HG03565 (cell line): ENCODE data around the gene TYMP.
A peak's percentile ranks its signal among the peaks of the same experiment; 100 is the strongest.

ENCODE experiments used
- ATAC-seq: cut with Tn5 transposase; IDR thresholded peaks from one replicate; pipeline ENCODE4 v1.9.1; 2021; ENCODE audit warnings: mild to moderate bottlenecking, moderate library complexity; ENCODE audit not compliant: unreplicated experiment

Gene TYMP

GRCh38 chr22:50563413-50564160, 33.8 kb upstream of the TYMP start:
- ATAC-seq = no peak

DNA sequence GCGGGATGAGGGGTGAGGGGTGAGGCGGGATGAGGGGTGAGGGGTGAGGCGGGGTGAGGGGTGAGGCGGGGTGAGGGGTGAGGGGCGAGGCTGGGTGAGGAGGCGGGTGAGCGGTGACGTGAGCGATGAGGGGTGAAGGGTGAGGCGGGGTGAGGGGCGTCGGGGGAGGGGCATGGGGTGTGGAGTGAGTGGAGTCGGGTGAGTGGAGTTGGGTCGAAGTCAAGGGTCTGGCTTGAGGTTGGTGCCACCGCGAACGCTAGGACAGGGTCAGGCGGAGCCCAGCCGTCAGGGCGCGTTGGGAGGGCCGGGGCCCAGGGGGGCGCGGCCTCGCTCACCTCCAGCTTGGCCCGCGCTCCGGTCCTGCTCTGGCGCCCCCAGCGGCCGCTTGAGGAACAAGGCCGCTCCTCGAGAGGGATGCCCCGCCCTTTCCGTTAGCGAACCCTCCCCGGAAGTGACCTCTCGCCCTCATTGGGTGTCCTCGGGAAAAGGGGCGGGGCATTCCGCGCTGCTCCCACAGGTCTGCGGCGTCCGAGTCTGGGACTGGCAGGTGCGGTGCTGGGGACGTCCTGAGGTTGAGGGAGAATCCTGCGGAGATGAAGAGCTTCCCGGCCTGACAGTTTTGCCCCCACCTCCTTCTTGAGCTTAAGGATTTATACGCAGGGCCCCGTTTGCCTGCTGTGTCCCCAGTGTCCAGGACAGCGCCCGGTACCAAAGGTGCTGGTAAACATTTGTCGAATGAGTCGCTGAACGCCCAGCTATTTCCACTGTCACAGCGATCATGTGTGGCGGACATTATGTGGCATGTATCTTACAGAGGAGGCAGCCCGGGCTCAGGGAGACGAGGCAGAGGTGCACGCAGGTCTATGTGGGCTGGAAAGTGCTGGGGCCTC, 33.0 kb upstream of the TYMP start, which contains the start of gene SYCE3:
TSS of gene SYCE3 (minus strand) at position 397 of the 890 bp plus-strand sequence. CDS start 6,514 bp downstream, outside the sequence.
- ATAC-seq = peak; percentile 81

DNA sequence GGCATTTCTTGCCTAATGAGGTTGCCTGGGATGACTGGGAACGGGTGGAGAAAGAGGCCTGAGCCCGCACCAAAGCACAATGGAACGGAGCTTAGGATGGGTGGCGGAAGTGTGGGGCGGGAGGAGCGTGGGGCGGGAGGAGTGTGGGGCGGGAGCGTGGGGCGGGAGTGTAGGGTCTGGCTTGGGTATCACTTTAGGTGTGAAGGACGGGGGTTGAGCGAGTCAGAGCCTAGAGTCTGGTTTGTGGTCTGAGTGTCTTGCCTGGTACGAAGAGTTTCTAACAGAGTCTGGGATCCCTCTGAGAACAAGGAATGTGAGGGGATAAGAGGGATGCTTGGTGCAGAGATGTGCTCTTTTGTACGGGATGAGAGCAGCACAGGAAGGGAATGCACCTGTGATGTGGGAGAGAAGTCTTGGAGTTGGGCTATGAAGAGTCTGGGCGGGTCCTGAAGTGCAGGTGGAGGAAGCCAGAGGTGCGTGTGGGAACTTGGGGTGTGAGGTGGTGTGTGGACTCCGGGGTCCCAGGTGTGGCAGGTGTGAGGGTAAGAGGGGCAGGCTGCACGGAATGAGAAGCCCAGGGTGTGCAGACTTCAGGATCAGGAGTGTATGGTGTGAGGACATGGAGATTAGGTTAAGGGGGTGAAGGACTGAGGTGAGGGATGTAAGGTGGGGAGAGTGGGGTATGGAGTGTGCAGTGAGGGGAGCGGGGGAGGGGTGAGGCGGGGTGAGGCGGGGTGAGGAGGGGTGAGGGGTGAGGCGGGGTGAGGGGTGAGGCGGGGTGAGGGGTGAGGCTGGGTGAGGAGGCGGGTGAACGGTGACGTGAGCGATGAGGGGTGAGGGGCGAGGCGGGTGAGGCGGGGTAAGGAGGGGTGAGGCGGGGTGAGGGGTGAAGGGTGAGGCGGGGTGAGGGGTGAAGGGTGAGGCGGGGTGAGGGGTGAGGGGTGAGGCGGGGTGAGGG, 31.9 kb upstream of the TYMP start:
- no peak for ATAC-seq

DNA sequence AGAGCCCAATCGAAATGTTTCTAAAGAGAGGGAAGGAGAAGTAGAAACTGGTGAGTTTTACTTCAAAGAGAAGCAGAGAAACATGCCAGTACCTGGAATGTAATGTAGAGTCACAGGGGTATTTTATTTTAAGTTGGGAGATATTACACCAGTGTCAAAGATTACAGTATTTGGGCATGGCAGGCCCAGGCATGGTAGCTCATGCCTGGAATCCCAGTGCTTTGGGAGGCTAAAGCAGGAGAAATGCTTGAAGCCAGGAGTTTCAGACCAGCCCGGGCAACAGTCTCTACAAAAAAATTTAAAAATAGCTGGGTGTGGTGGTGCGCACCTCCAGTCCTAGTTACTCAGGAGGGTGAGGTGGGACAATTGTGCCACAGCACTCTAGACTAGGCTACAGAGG, 30.2 kb upstream of the TYMP start:
- no peak for ATAC-seq

DNA sequence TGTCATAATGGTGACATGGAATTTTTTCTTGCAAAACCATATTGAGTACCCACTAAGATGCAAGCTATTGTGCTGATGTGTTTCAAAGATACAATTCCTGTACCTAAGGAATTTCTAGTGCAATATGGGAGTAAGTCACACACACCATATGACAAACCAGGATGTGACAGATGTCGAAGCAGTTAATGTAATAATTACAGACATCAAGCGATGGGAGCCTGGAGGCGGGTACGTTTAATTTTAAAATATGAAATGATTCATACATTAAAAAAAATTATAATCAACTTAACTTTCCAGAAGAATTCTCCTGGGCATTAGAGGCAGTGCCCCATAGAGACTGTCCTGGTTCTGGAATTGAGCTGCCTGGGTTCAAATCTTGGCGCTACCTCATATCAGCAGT, 26.9 kb upstream of the TYMP start:
- no peak for ATAC-seq

DNA sequence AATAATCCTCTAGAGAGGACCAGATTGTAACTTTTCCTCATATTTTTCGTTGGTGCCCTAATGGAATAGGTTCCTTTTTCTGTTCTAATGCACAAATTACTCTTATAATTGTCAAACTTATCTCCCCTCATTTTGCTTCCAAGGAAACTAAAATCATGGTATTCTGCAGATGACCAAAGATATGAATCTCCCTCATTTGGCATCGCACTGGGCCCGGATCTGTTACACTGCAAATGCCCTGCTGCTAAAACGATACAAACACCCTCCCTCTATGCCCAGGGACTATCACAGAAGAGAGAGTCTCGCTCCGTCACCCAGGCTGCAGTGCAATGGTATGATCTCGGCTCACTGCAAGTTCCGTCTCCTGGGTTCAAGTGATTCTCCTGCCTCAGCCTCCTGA, 23.5 kb upstream of the TYMP start:
- ATAC-seq = no peak

DNA sequence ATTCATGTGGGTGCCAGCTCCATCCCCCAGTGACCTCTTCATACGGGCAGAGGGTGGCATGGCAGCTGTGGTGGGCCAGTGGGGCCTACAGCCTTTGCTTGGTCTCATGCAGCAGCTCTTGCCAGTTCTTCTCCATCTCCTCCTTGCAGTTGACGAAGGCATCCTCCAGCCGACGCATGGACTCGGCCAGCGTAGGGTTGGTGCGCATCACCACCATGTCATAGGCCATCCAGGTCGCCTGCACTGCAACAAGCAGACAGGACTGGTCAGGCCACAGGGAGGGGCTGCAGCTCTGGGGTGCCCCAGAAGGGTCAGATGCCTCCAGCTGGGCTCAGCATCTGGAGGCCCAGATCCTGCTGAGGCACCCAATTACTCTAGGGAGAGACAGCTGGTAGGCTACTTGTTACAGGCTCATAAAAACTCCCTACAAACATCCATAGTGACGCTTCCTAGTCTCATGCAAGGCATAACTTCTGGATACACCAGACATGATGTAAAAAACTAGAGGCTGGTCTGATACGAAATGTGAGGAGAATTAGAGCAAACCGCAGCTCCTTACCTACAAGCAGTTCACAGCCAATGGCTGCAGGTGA, 21.4 kb upstream of the TYMP start:
- no peak for ATAC-seq

DNA sequence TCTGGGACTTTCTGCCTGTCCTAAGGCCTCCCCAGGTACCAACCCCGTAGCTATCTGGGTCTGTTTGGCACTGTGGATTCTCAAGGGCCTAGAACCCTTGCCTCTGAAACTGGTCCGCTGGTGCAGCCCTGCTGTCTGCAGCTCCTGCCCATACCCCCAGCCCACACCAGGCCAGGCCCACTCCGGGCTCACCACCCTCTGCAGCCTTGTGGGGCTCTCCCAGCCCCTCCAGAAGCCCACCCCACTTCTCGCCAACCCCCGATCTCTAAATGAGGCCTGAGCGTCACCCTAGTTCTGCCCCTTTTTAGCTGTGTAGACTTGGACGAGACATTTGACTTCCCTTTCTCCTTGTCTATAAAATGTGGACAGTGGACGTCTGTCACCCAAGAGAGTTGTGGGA, 20.6 kb upstream of the TYMP start:
- ATAC-seq = no peak

DNA sequence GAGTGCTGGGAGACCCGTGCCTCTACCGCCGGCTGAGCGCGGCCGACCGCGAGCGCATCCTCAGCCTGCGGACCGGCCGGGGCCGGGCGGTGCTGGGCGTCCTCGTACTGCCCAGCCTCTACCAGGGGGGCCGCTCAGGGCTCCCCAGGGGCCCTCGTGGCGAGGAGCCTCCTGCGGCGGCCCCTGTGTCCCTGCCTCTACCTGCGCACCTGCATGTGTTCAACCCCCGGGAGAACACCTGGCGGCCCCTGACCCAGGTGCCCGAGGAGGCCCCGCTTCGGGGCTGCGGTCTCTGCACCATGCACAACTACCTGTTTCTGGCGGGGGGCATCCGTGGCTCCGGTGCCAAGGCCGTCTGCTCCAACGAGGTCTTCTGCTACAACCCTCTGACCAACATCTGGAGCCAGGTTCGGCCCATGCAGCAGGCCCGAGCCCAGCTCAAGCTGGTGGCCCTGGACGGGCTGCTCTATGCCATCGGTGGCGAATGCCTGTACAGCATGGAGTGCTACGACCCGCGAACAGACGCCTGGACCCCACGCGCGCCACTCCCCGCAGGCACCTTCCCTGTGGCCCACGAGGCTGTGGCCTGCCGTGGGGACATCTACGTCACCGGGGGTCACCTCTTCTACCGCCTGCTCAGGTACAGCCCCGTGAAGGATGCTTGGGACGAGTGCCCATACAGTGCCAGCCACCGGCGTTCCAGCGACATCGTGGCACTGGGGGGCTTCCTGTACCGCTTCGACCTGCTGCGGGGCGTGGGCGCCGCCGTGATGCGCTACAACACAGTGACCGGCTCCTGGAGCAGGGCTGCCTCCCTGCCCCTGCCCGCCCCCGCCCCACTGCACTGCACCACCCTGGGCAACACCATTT, 19.3 kb upstream of the TYMP start:
- no peak for ATAC-seq

GRCh38 chr22:50548040-50548920, 18.5 kb upstream of the TYMP start:
- ATAC-seq = no peak

DNA sequence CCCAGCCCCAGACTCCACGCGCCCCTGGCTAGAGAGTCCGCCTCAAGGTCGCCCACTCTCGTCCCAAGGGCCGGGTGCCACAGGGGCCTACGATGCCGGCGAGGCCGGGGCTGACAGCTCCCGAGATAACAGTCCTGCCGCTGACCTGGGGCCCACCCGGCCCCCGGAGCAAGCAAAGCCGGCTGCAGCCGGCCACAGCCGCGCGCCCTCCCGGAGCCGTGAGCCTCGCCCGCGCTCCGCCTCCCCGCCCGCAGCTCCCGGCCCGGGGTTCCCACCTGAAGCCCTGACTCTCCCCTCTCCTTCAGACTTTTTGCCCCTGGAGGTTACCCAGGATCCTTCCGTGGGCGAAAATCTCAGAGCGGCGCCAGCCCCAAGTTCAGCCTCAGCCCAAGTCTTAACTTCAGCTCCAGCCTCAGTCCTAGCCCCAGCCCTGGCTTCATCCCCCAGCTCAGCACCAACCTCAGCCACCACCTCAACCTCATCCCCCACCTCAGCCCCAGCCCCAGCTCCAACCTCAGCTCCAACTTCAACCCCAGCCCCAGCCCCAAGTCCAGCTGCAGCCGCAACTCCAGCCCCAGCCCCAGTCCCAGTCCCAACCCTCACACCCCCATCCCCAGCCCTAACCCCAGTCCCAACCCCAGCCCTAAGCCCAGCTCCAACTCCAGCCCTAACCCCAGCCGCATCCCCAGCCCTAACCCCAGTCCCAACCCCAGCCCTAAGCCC, 17.6 kb upstream of the TYMP start:
- ATAC-seq = no peak

DNA sequence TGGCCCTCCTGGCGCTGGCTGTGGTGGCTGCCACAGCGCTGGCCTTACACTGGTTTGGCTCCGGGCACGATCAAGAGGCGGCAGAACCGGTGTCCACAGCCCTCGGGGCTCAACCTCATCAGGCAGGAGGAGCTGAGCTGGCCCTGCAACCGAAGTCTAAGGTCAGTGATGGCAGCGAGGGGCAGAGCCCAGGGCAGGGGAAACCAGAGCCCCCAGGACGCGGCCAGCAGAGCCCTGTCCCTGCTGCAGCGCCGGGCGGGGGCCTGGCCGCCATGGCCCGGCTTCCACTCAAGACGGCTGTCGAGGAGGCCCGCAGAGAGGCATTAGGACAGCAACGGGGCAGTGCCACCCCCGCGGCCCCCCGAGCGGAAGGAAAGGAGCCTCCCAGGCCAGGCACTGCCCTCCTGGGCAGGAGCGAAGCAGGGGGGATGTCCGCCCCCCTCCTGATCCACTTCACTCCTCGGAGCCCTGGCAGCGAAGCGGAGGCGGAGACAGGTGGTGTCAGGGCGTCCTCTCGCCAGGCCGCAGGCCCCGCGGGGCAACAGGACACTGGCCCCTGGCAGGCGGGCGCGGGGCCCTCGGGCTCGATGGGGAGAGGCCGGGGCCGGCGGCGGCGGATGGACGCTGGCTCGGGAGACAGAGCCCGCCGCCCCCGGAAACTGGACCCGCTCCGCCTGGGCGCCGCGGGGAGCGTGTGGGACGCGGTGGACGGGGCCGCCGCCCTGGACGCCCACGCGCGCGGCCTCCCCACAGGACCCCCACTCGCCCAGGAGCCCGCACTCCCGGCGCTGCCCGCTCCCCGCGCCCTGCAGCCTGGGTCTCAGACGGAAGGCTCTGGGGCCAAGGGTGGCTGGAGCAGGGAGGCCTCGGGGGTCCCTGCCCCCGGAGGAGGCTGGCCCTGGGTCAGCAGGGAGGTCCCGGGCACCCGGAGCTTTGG, 16.8 kb upstream of the TYMP start:
- no peak for ATAC-seq

DNA sequence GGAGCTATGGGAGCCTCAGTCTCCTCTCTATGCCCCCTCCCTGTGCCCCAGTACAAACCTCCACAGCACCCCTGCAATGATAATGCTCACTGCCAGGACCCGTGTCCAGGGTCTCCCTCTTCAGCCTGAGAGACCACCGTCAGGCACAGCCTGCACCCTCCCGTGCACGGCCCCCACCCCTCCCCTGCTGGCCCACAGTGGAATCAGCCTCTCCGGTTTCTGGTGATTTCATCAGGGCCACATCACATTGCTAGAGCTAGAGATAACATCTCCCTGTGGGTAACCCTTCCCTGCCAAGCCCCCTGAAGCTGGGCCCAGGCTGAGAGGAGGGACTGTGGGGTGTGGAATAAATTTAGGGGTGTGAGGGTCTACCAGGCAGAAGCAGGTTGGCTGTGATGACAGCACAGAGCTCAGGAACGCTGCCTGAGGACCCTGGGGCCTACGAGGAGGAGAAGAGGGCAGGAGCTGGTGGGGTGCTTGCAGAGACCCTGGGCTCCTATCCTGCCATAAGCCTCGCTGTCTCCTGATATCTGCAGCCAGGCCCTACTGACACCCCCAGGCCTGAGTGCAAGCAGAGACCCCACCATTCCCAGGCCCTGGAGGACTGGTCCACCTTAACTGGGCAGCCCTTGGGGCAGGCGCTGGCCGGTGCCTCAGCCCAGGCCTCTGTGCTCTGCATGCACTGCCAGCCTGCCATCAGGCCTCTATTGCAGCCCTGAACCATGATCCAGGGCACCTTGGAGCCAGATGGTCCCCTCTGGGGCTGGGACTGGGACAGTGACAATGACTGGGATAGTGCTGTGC, 15.9 kb upstream of the TYMP start, which contains the start of gene KLHDC7B:
TSS of gene KLHDC7B (plus strand) at position 378 of the 804 bp plus-strand sequence. CDS start at position 723, 345 bp downstream.
- ATAC-seq = no peak

- no peak for ATAC-seq
Measured at GRCh38 chr22:50544746-50545253, 15.0 kb upstream of the TYMP start.

GRCh38 chr22:50544078-50544745, 14.4 kb upstream of the TYMP start:
- no peak for ATAC-seq
